GM12878 (cell line): ENCODE results near the gene CCR7. TPM values are rescaled to one million over a fixed set of nuclear protein-coding genes. Genes with fewer than 3 reads are reported as not detected.

Experiments used
- BHLHE40 ChIP-seq, 2 experiments: fragments of 450-650 bp in 1 of 2; IDR thresholded peaks; 2 replicates each; pipeline ENCODE4 v1.6.1; 2011 to 2017; ENCODE audit warnings: low read depth in 2 of 2, borderline replicate concordance in 1 of 2, improper control_type of control experiment in 1 of 2, low read length in 1 of 2, mild to moderate bottlenecking in 1 of 2
- ESRRA ChIP-seq: IDR thresholded peaks from 2 replicates; pipeline ENCODE4 v1.6.1; 2012; ENCODE audit warnings: mild to moderate bottlenecking, low read length, improper control_type of control experiment
- SUPT20H ChIP-seq: IDR thresholded peaks from 2 replicates; pipeline ENCODE4 v1.6.1; 2011; ENCODE audit warnings: low read depth, mild to moderate bottlenecking, low read length, moderate library complexity, borderline replicate concordance; ENCODE audit not compliant: control insufficient read depth
- TAF1 ChIP-seq: IDR thresholded peaks from 2 replicates; pipeline ENCODE4 v1.6.1; 2011; ENCODE audit warnings: mild to moderate bottlenecking, low read depth, low read length, borderline replicate concordance
- USF1 ChIP-seq: IDR thresholded peaks from 2 replicates; pipeline ENCODE4 v1.6.1; 2011; ENCODE audit warnings: borderline replicate concordance, low read depth, mild to moderate bottlenecking, moderate library complexity, mixed read lengths, low read length; ENCODE audit not compliant: insufficient read depth; ENCODE audit errors: extremely low read length
- polyA plus RNA-seq, 11 experiments: library from polyadenylated mRNA; depleted of rRNA in 4 of 11; unstranded in 6 of 11; stranded (reverse) in 5 of 11; fragments of >200 nt; fragmentation: Nextera tagmentation in 4 of 11; fragmentation: Illumina TruSeq in 1 of 11; extraction: Ambion mirVana in 4 of 11; extraction: Trizol in 1 of 11; gene quantifications; 1 replicate in 1 of 11; 2 replicates in 10 of 11; pipeline versions ENCODE4 v1.2.1 to v1.2.3, GENCODE V29; 2011 to 2016; ENCODE audit warnings: inconsistent platforms in 2 of 11, missing spikeins in 2 of 11, low read depth in 1 of 11
- total RNA-seq, 4 experiments: library from RNA; depleted of rRNA in 3 of 4; stranded (reverse); fragments of >200 nt in 3 of 4; fragmentation: Illumina TruSeq in 1 of 4; extraction: Trizol in 1 of 4; gene quantifications; 2 replicates each; pipeline versions ENCODE4 v1.2.1 to v1.2.3, GENCODE V29; 2013 to 2021
- TF ChIP-seq, protein P1 (sequence below): IDR thresholded peaks from 2 replicates; pipeline ENCODE4 v1.6.1; 2011; ENCODE audit warnings: mild to moderate bottlenecking, low read depth, low read length, moderate library complexity; ENCODE audit not compliant: insufficient replicate concordance
- TF ChIP-seq, protein P2 (sequence below): fragments of 450-650 bp; IDR thresholded peaks from 2 replicates; pipeline ENCODE4 v1.6.1; 2014; ENCODE audit warnings: mild to moderate bottlenecking
- TF ChIP-seq, protein P3 (sequence below): IDR thresholded peaks from 2 replicates; pipeline ENCODE4 v1.6.1; 2012; ENCODE audit warnings: low read depth, low read length, improper control_type of control experiment

The CCR7 gene
- total and polyA plus RNA-seq, 10 of the 15 experiments (the other 5 are each of a cell fraction or from before 2014, with no cell fraction given) = 131 to 1,171 (median 260) TPM

GRCh38 chr17:40541060-40541872, 24.0 kb downstream of the CCR7 start (continued):
- TF ChIP-seq, protein P1, sequence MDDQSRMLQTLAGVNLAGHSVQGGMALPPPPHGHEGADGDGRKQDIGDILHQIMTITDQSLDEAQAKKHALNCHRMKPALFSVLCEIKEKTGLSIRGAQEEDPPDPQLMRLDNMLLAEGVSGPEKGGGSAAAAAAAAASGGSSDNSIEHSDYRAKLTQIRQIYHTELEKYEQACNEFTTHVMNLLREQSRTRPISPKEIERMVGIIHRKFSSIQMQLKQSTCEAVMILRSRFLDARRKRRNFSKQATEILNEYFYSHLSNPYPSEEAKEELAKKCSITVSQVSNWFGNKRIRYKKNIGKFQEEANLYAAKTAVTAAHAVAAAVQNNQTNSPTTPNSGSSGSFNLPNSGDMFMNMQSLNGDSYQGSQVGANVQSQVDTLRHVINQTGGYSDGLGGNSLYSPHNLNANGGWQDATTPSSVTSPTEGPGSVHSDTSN = no peak
- TF ChIP-seq TAF1 (no peak), BHLHE40 (IDR thresholded peaks at IDR 0.05; ENCODE audit: borderline replicate concordance in 1 of 2, low read depth in 2 of 2, low read length in 1 of 2) (peak; percentile 32 to 75; a peak in 2 of 4 replicates), USF1 (no peak), ESRRA (no peak), SUPT20H (no peak)
- TF ChIP-seq, protein P2, sequence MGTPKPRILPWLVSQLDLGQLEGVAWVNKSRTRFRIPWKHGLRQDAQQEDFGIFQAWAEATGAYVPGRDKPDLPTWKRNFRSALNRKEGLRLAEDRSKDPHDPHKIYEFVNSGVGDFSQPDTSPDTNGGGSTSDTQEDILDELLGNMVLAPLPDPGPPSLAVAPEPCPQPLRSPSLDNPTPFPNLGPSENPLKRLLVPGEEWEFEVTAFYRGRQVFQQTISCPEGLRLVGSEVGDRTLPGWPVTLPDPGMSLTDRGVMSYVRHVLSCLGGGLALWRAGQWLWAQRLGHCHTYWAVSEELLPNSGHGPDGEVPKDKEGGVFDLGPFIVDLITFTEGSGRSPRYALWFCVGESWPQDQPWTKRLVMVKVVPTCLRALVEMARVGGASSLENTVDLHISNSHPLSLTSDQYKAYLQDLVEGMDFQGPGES = no peak
- TF ChIP-seq, protein P3, sequence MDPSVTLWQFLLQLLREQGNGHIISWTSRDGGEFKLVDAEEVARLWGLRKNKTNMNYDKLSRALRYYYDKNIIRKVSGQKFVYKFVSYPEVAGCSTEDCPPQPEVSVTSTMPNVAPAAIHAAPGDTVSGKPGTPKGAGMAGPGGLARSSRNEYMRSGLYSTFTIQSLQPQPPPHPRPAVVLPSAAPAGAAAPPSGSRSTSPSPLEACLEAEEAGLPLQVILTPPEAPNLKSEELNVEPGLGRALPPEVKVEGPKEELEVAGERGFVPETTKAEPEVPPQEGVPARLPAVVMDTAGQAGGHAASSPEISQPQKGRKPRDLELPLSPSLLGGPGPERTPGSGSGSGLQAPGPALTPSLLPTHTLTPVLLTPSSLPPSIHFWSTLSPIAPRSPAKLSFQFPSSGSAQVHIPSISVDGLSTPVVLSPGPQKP = no peak
- TF ChIP-seq, all 136 proteins: peak for 34
